CD14-positive monocyte (primary cell): ENCODE results near the gene FOXP4. TPM values are rescaled to one million over a fixed set of nuclear protein-coding genes. Genes with fewer than 3 reads are reported as not detected.

ENCODE experiments used
- DNase-seq, 3 donors: peaks; one replicate each; pipeline ENCODE4 v3.0.0-alpha.2; 2011 to 2022
- H2AFZ ChIP-seq: 2 replicates; pipeline ENCODE4 v1.6.0; 2012; ENCODE audit warnings: mild to moderate bottlenecking, low read depth, low read length, inconsistent platforms; ENCODE audit not compliant: insufficient read depth, poor library complexity, severe bottlenecking
- H3K27ac ChIP-seq, 2 donors: 1 replicate in 1 of 2; 2 replicates in 1 of 2; pipeline ENCODE4 v1.5.1; 2012 to 2013; ENCODE audit warnings: low read length in 2 of 2, control low read depth in 1 of 2, inconsistent platforms in 1 of 2, low read depth in 1 of 2, mild to moderate bottlenecking in 1 of 2
- H3K27me3 ChIP-seq, 2 donors: one replicate each; pipeline versions ENCODE4 v1.6.0 to v1.6.1; 2011 to 2013; ENCODE audit warnings: low read length in 2 of 2; ENCODE audit not compliant: control insufficient read depth in 2 of 2, insufficient read depth in 2 of 2
- H3K36me3 ChIP-seq, 2 donors: replicated peaks in 1 of 2; 1 replicate in 1 of 2; 2 replicates in 1 of 2; pipeline versions ENCODE4 v1.5.1 to v1.6.1; 2012 to 2013; ENCODE audit warnings: low read length in 2 of 2, control low read depth in 1 of 2, inconsistent platforms in 1 of 2, mild to moderate bottlenecking in 1 of 2; ENCODE audit not compliant: insufficient read depth in 2 of 2, control insufficient read depth in 1 of 2
- H3K4me1 ChIP-seq, 2 donors: 1 replicate in 1 of 2; 2 replicates in 1 of 2; pipeline versions ENCODE4 v1.5.1 to v1.6.1; 2012 to 2013; ENCODE audit warnings: low read length in 2 of 2, control low read depth in 1 of 2, inconsistent platforms in 1 of 2, mild to moderate bottlenecking in 1 of 2, moderate library complexity in 1 of 2; ENCODE audit not compliant: insufficient read depth in 2 of 2, control insufficient read depth in 1 of 2
- H3K4me2 ChIP-seq: replicated peaks from 2 replicates; pipeline ENCODE3; 2012; ENCODE audit warnings: low read length, moderate library complexity, mild to moderate bottlenecking; ENCODE audit not compliant: poor library complexity, severe bottlenecking; ENCODE audit errors: extremely low read depth
- H3K4me3 ChIP-seq, 3 experiments: fragments of 200-600 bp in 1 of 3; sonication (generic) in 1 of 3; replicated peaks in 1 of 3; 1 replicate in 2 of 3; 2 replicates in 1 of 3; pipeline ENCODE4 v1.5.1; 2011 to 2013; ENCODE audit warnings: low read length in 3 of 3, mild to moderate bottlenecking in 3 of 3, control low read depth in 2 of 3, low read depth in 2 of 3, inconsistent platforms in 1 of 3, moderate library complexity in 1 of 3
- H3K79me2 ChIP-seq: 2 replicates; pipeline ENCODE4 v1.6.0; 2012; ENCODE audit warnings: mild to moderate bottlenecking, control low read depth, inconsistent platforms, low read length, moderate library complexity; ENCODE audit not compliant: insufficient read depth
- H3K9ac ChIP-seq: 2 replicates; pipeline ENCODE4 v1.6.0; 2017; ENCODE audit warnings: low read length, mild to moderate bottlenecking; ENCODE audit not compliant: insufficient read depth, poor library complexity, severe bottlenecking
- H3K9me3 ChIP-seq, 2 donors: replicated peaks in 1 of 2; 1 replicate in 1 of 2; 2 replicates in 1 of 2; pipeline versions ENCODE4 v1.5.1 to v1.6.1; 2012 to 2013; ENCODE audit warnings: low read length in 2 of 2, control low read depth in 1 of 2; ENCODE audit not compliant: control insufficient read depth in 1 of 2, insufficient read depth in 1 of 2
- H4K20me1 ChIP-seq: 2 replicates; pipeline ENCODE4 v1.6.0; 2012; ENCODE audit warnings: mild to moderate bottlenecking, low read length, control low read depth, moderate library complexity; ENCODE audit not compliant: insufficient read depth
- H3K27ac Mint-ChIP-seq, 7 donors: one replicate each; pipeline ENCODE4 v1.8.0; 2020; ENCODE audit warnings: mild to moderate bottlenecking in 7 of 7, mixed read lengths in 7 of 7, moderate library complexity in 6 of 7, inconsistent platforms in 2 of 7
- H3K27me3 Mint-ChIP-seq, 3 donors: one replicate each; pipeline ENCODE4 v1.8.0; 2021 to 2022; ENCODE audit warnings: low read depth in 3 of 3, mild to moderate bottlenecking in 3 of 3, mixed read lengths in 3 of 3, moderate library complexity in 3 of 3, inconsistent platforms in 1 of 3
- H3K36me3 Mint-ChIP-seq, 2 donors: one replicate each; pipeline ENCODE4 v1.8.0; 2020; ENCODE audit warnings: mixed read lengths in 2 of 2, inconsistent platforms in 1 of 2, mild to moderate bottlenecking in 1 of 2
- H3K4me1 Mint-ChIP-seq: one replicate; pipeline ENCODE4 v1.8.0; 2020; ENCODE audit warnings: mild to moderate bottlenecking, mixed read lengths
- H3K4me3 Mint-ChIP-seq, 2 donors: one replicate each; pipeline ENCODE4 v1.8.0; 2020; ENCODE audit warnings: mild to moderate bottlenecking in 2 of 2, mixed read lengths in 2 of 2, moderate library complexity in 1 of 2
- H3K9me3 Mint-ChIP-seq, 7 donors: one replicate each; pipeline ENCODE4 v1.8.0; 2020 to 2022; ENCODE audit warnings: mixed read lengths in 7 of 7, mild to moderate bottlenecking in 6 of 7, moderate library complexity in 6 of 7, inconsistent platforms in 2 of 7
- WGBS: methylation state at CpG from one replicate; pipeline ENCODE4 v1.1.5; 2013; ENCODE audit warnings: missing lambda C conversion rate; ENCODE audit not compliant: insufficient coverage; 5-methylcytosine and 5-hydroxymethylcytosine counted together
- intact Hi-C, 2 donors: fragments of 100-400 bp; cut with micrococcal nuclease; formaldehyde crosslinking; loops; one replicate each; pipeline versions ENCODE4 v1.15.0 to v1.15.1; 2023
- polyA plus RNA-seq, 3 donors: library from polyadenylated mRNA; depleted of rRNA in 1 of 3; unstranded in 2 of 3; stranded (reverse) in 1 of 3; fragments of 300-500 nt in 2 of 3; fragments of >200 nt in 1 of 3; fragmentation: Illumina TruSeq in 2 of 3; gene quantifications; 1 replicate in 2 of 3; 2 replicates in 1 of 3; pipeline ENCODE4 v1.2.3, GENCODE V29; 2012 to 2021
- TF ChIP-seq, protein P1 (sequence below): fragments of 200-600 bp; IDR thresholded peaks from one replicate; pipeline ENCODE4 v1.8.0; 2022; ENCODE audit warnings: antibody characterized with exemption, mild to moderate bottlenecking

The FOXP4 gene
- polyA plus RNA-seq, 3 donors: 0.62 to 7.6 (median 0.65) TPM

DNA sequence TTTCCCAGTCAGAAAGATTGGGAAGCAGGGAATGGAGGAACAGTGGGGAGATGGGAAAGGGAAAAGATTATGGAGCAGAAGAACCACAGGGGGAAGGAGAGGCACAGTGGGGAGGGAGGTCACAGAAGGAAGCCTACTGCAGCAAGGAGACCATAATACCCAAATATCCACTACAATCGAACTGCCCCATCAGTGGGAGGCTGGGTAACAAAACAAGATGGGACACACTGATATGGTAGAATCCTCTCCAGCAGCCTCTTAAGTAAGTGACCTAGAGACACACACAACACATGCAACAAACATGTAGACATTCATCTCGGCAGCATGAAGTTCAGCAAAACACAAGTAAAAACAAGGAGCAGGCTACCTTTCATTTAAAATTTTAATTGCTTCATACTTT is 4.8 kb upstream of the FOXP4 start:
- DNase-seq: no peak
- H3K27me3 ChIP-seq: peaks cover 5 to 18% of the 10 kb centered on the region in 2 donors
- Mint-ChIP-seq H3K9me3 (peaks cover 0 to 6% (median 0%) of the 10 kb centered on the region in 7 donors), H3K27ac (peak overlapping the region in 1 of 7 donors; percentile 1), H3K4me3 (no peak overlapping the region), H3K4me1 (peaks cover 42% of the 10 kb centered on the region), H3K36me3 (peaks cover 0 to 3% of the 10 kb centered on the region in 2 donors), H3K27me3 (peaks cover 24 to 37% (median 34%) of the 10 kb centered on the region in 3 donors)
- peaks cover 43% of the 10 kb centered on the region in 2 donors for H3K4me1 ChIP-seq
- no peak overlapping the region for H2AFZ ChIP-seq
- H3K4me3 ChIP-seq: no peak overlapping the region
- TF ChIP-seq, protein P1, sequence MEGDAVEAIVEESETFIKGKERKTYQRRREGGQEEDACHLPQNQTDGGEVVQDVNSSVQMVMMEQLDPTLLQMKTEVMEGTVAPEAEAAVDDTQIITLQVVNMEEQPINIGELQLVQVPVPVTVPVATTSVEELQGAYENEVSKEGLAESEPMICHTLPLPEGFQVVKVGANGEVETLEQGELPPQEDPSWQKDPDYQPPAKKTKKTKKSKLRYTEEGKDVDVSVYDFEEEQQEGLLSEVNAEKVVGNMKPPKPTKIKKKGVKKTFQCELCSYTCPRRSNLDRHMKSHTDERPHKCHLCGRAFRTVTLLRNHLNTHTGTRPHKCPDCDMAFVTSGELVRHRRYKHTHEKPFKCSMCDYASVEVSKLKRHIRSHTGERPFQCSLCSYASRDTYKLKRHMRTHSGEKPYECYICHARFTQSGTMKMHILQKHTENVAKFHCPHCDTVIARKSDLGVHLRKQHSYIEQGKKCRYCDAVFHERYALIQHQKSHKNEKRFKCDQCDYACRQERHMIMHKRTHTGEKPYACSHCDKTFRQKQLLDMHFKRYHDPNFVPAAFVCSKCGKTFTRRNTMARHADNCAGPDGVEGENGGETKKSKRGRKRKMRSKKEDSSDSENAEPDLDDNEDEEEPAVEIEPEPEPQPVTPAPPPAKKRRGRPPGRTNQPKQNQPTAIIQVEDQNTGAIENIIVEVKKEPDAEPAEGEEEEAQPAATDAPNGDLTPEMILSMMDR: no peak
- no peaks in the 10 kb centered on the region for H3K79me2 ChIP-seq
- H3K9ac ChIP-seq: no peak overlapping the region
- no CpG with 5 or more reads among the region's 2 CpGs for WGBS
- no peak overlapping the region for H3K4me2 ChIP-seq
- H3K36me3 ChIP-seq: no peaks in the 10 kb centered on the region
- intact Hi-C loops: no loop called here
- H3K27ac ChIP-seq: no peak overlapping the region
- H3K9me3 ChIP-seq: no peaks in the 10 kb centered on the region
- H4K20me1 ChIP-seq: peaks cover 7% of the 10 kb centered on the region

DNA sequence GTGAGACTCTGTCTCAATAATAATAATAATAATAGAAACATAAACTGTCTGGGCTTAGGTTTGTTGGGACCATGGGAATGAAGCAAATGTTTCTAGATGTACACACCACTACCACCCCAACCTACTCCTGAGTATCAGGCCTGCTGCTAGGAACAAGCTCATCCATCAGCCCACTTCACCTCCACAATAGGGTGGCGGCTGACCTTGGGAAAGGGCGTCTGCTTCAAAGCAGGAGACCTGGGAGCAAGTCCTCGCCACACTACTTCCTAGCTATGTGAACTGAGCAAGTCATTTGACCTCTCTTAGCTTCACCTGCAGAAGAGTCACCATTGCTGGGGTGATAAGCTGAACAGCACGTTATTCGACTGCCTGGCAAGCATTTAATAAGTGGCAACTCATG is 3.1 kb upstream of the FOXP4 start:
- no peaks in the 10 kb centered on the region for H3K79me2 ChIP-seq
- H2AFZ ChIP-seq: no peak overlapping the region
- H3K4me3 Mint-ChIP-seq: no peak overlapping the region
- no peaks in the 10 kb centered on the region for H3K9me3 ChIP-seq
- H3K27ac Mint-ChIP-seq: no peak overlapping the region
- TF ChIP-seq, protein P1: no peak
- H3K4me1 ChIP-seq: peaks cover 35 to 37% of the 10 kb centered on the region in 2 donors
- no peaks in the 10 kb centered on the region for H3K36me3 ChIP-seq
- H3K36me3 Mint-ChIP-seq: no peaks in the 10 kb centered on the region
- peaks cover 0 to 11% (median under 1%) of the 10 kb centered on the region in 7 donors for H3K9me3 Mint-ChIP-seq
- intact Hi-C loops: no loop called here
- no peak overlapping the region for H3K9ac ChIP-seq
- H3K27ac ChIP-seq: no peak overlapping the region
- WGBS: 98% methylated on average over 5 of the region's 5 CpGs
- H4K20me1 ChIP-seq: peaks cover 19% of the 10 kb centered on the region
- H3K27me3 Mint-ChIP-seq: peaks cover 33 to 46% (median 40%) of the 10 kb centered on the region in 3 donors
- H3K4me3 ChIP-seq: no peak overlapping the region
- H3K27me3 ChIP-seq: peaks cover 6 to 28% of the 10 kb centered on the region in 2 donors
- peaks cover 32% of the 10 kb centered on the region for H3K4me1 Mint-ChIP-seq
- DNase-seq: no peak
- H3K4me2 ChIP-seq: no peak overlapping the region
